ENCODE data around the gene ZNF354C.

The ZNF354C gene

GRCh38 chr5:179120951-179121666, 60.9 kb downstream of the ZNF354C start:
- no peak for DNase-seq (ENCODE audit: low read depth, low spot score)
- H3K9ac ChIP-seq (ENCODE audit: insufficient read length, low read depth), result no peak overlapping the region
- no peaks in the 10 kb centered on the region for H3K4me1 ChIP-seq (ENCODE audit: insufficient read depth, insufficient read length)
- no peak for TF ChIP-seq YY1 (IDR thresholded peaks at IDR 0.05; ENCODE audit: insufficient read depth, insufficient read length)
- no peak for TF ChIP-seq SUZ12 (IDR thresholded peaks at IDR 0.05; ENCODE audit: extremely low read depth, insufficient read depth, insufficient read length)
- no peak for TF ChIP-seq ZNF274 (IDR thresholded peaks at IDR 0.05; ENCODE audit: low read depth, low read length)
- H3K27me3 ChIP-seq (ENCODE audit: insufficient read depth, insufficient read length), result no peaks in the 10 kb centered on the region
- no peaks in the 10 kb centered on the region for H3K9me3 ChIP-seq (ENCODE audit: insufficient read depth, low read length)
- H3K36me3 ChIP-seq (ENCODE audit: insufficient read depth, insufficient read length, low read length), result no peaks in the 10 kb centered on the region
- H3K4me3 ChIP-seq (ENCODE audit: insufficient read length, low read depth), result no peak overlapping the region

- no peak overlapping the region for H3K4me3 ChIP-seq (ENCODE audit: insufficient read length, low read depth)
- H3K4me1 ChIP-seq (ENCODE audit: insufficient read depth, insufficient read length), result no peaks in the 10 kb centered on the region
- no peaks in the 10 kb centered on the region for H3K27me3 ChIP-seq (ENCODE audit: insufficient read depth, insufficient read length)
- H3K36me3 ChIP-seq (ENCODE audit: insufficient read depth, insufficient read length, low read length), result no peaks in the 10 kb centered on the region
- DNase-seq (ENCODE audit: low read depth, low spot score), result no peak
- TF ChIP-seq SUZ12 (IDR thresholded peaks at IDR 0.05; ENCODE audit: extremely low read depth, insufficient read depth, insufficient read length) (no peak), YY1 (IDR thresholded peaks at IDR 0.05; ENCODE audit: insufficient read depth, insufficient read length) (no peak), ZNF274 (IDR thresholded peaks at IDR 0.05; ENCODE audit: low read depth, low read length) (no peak)
- no peaks in the 10 kb centered on the region for H3K9me3 ChIP-seq (ENCODE audit: insufficient read depth, low read length)
- H3K9ac ChIP-seq (ENCODE audit: insufficient read length, low read depth), result no peak overlapping the region
Observed at GRCh38 chr5:179121667-179122111, 61.5 kb downstream of the ZNF354C start.

- H3K27me3 ChIP-seq (ENCODE audit: insufficient read depth, insufficient read length), result no peaks in the 10 kb centered on the region
- no peaks in the 10 kb centered on the region for H3K36me3 ChIP-seq (ENCODE audit: insufficient read depth, insufficient read length, low read length)
- no peaks in the 10 kb centered on the region for H3K4me1 ChIP-seq (ENCODE audit: insufficient read depth, insufficient read length)
- H3K9me3 ChIP-seq (ENCODE audit: insufficient read depth, low read length), result no peaks in the 10 kb centered on the region
- no peak overlapping the region for H3K9ac ChIP-seq (ENCODE audit: insufficient read length, low read depth)
- TF ChIP-seq SUZ12 (IDR thresholded peaks at IDR 0.05; ENCODE audit: extremely low read depth, insufficient read depth, insufficient read length), result no peak
- TF ChIP-seq YY1 (IDR thresholded peaks at IDR 0.05; ENCODE audit: insufficient read depth, insufficient read length), result no peak
- TF ChIP-seq ZNF274 (IDR thresholded peaks at IDR 0.05; ENCODE audit: low read depth, low read length), result no peak
- no peak for DNase-seq (ENCODE audit: low read depth, low spot score)
- no peak overlapping the region for H3K4me3 ChIP-seq (ENCODE audit: insufficient read length, low read depth)
Observed at GRCh38 chr5:179122411-179123108, 62.4 kb downstream of the ZNF354C start.

GRCh38 chr5:179123109-179123426, 62.9 kb downstream of the ZNF354C start:
- Histone ChIP-seq H3K36me3 (ENCODE audit: insufficient read depth, insufficient read length, low read length) (no peaks in the 10 kb centered on the region), H3K9me3 (ENCODE audit: insufficient read depth, low read length) (no peaks in the 10 kb centered on the region), H3K27me3 (ENCODE audit: insufficient read depth, insufficient read length) (no peaks in the 10 kb centered on the region), H3K9ac (ENCODE audit: insufficient read length, low read depth) (no peak overlapping the region), H3K4me1 (ENCODE audit: insufficient read depth, insufficient read length) (no peaks in the 10 kb centered on the region), H3K4me3 (ENCODE audit: insufficient read length, low read depth) (no peak overlapping the region)
- DNase-seq (ENCODE audit: low read depth, low spot score), result no peak
- TF ChIP-seq YY1 (IDR thresholded peaks at IDR 0.05; ENCODE audit: insufficient read depth, insufficient read length) (no peak), ZNF274 (IDR thresholded peaks at IDR 0.05; ENCODE audit: low read depth, low read length) (no peak), SUZ12 (IDR thresholded peaks at IDR 0.05; ENCODE audit: extremely low read depth, insufficient read depth, insufficient read length) (no peak)

GRCh38 chr5:179123491-179124272, 63.5 kb downstream of the ZNF354C start:
- no peak for DNase-seq (ENCODE audit: low read depth, low spot score)
- Histone ChIP-seq H3K27me3 (ENCODE audit: insufficient read depth, insufficient read length) (no peaks in the 10 kb centered on the region), H3K4me3 (ENCODE audit: insufficient read length, low read depth) (no peak overlapping the region), H3K9me3 (ENCODE audit: insufficient read depth, low read length) (no peaks in the 10 kb centered on the region), H3K36me3 (ENCODE audit: insufficient read depth, insufficient read length, low read length) (no peaks in the 10 kb centered on the region), H3K4me1 (ENCODE audit: insufficient read depth, insufficient read length) (no peaks in the 10 kb centered on the region), H3K9ac (ENCODE audit: insufficient read length, low read depth) (no peak overlapping the region)
- TF ChIP-seq ZNF274 (IDR thresholded peaks at IDR 0.05; ENCODE audit: low read depth, low read length), result no peak
- TF ChIP-seq SUZ12 (IDR thresholded peaks at IDR 0.05; ENCODE audit: extremely low read depth, insufficient read depth, insufficient read length), result no peak
- no peak for TF ChIP-seq YY1 (IDR thresholded peaks at IDR 0.05; ENCODE audit: insufficient read depth, insufficient read length)

GRCh38 chr5:179124273-179124852, 64.2 kb downstream of the ZNF354C start:
- no peaks in the 10 kb centered on the region for H3K9me3 ChIP-seq (ENCODE audit: insufficient read depth, low read length)
- H3K27me3 ChIP-seq (ENCODE audit: insufficient read depth, insufficient read length), result no peaks in the 10 kb centered on the region

More at GRCh38 chr5:179124273-179124852, 64.2 kb downstream of the ZNF354C start:
- no peak for DNase-seq (ENCODE audit: low read depth, low spot score)
- Histone ChIP-seq H3K36me3 (ENCODE audit: insufficient read depth, insufficient read length, low read length) (peaks cover 1% of the 10 kb centered on the region), H3K4me1 (ENCODE audit: insufficient read depth, insufficient read length) (no peaks in the 10 kb centered on the region), H3K9ac (ENCODE audit: insufficient read length, low read depth) (no peak overlapping the region), H3K4me3 (ENCODE audit: insufficient read length, low read depth) (no peak overlapping the region)
- TF ChIP-seq SUZ12 (IDR thresholded peaks at IDR 0.05; ENCODE audit: extremely low read depth, insufficient read depth, insufficient read length) (no peak), YY1 (IDR thresholded peaks at IDR 0.05; ENCODE audit: insufficient read depth, insufficient read length) (no peak), ZNF274 (IDR thresholded peaks at IDR 0.05; ENCODE audit: low read depth, low read length) (no peak)
